GM19455 (cell line): Measurements from ENCODE around the gene TP53RK.
"Not testable (repeated sequence)": the region's sequence is repeated elsewhere in the genome, so short reads cannot be mapped to it uniquely, and the experiment has no call there.

Experiments used
- ATAC-seq: cut with Tn5 transposase; IDR thresholded peaks from one replicate; pipeline ENCODE4 v1.9.1; 2021; ENCODE audit not compliant: unreplicated experiment

The TP53RK gene

DNA sequence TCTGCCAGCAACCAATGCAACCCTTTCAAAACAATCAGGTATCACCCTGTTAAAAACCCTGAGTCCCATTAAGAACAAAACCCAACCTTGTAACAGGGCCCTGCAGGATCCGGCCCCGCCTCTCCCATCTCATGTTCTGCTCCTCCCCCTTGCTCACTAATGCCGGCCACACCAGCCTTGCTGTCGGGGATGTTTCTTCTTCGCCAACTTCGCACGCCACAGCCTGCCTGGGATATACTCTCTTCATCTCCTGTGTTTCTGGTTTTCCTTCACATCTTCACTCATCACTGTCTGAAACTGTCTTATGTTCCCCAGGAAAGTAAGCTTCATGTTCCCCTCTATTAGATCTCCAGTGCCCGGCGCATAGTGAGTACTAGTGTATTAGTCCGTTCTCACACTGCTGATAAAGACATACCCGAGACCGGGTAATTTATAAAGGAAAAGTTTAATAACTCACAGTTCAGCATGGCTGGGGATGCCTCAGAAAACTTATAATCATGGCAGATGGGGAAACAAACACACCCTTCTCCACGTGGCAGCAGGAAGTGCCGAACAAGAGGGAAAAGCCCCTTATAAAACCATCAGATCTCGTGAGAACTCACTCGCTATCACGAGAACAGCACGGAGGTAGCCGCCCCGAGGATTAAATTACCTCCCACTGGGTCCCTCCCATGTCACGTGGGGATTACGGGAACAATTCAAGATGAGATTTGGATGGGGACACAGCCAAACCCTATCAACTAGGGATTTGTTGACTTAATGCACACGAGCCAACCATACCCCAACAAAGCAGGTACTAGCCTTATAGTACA is 5.1 kb downstream of the TP53RK start:
- no peak for ATAC-seq

DNA sequence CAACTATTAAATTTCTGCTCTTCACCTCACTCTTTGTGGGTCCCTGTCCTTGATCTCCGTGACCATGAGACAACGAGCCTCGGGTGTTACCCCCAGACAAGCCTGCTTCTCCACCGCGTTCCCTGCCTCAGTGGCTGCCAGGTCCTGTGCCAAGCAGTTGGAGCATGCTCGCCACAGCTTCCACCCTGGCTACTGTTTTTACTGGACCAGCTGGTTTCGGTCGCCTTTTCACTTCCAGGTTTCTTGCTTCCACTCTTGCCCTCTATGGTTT is 5.6 kb downstream of the TP53RK start:
- ATAC-seq = no peak

DNA sequence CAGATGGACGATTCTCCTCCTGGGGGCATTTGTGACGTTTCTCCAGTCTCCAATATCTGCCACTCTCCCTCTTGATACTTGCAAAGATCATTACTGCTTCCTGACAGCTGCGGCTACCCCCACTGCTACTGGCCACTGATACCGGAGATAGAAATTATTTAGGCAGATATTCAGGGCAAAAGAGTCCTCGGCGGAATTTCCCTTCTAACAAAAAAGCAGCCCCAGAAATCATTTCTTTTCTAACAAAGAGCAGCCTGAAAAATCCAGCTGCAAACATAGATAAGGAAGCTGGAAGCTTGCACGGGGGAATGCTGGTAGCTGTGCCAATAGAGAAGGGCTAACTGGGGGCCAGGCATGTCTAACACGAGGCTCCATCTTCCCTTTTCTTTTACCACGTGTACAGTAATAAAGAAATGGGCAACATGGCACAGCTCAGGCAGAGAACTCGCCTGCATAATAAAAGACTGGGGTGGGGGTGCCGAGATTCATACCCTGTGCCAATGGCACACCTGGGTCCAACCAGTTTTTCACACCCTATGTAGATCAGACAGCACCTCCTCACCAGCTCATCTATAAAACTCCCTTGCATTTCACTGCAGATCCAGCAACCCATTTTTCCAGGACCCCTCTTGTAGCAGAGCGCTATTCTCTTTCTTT is 6.1 kb downstream of the TP53RK start:
- no peak for ATAC-seq

DNA sequence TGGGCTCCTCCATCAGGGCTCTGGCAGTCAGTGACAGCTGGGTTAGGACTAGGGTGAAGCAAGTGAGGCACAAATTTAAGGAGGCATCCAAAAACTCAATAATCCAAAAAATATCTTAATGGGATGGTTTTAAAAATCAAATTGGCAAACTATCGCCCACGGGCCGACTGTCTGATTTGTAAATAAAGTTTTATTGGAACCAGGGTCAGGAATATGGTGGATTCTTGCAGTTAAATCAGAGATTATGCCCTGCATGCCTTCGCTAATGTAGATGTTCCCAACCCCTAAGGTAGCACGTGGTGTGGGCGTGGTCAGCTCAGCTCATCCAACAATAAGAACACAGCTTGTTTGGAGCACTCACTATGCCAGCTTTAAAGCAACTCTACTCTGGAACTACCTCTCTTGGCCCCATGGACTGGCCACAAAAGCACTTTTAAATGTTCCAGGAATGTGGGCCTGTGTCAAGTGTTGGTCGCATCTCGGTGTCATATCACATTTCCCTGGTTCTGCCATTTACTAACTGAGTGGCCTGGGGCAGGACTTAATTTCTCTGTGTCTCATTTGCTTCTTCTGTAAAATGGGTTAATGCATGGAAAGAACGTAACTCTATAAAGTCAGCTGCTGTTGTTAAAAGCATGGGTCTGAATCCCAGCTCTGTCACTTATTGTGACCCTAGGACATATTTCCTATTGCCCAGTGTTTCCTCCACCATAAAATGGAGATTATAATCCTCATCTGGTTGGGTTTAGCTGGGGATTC is 7.0 kb downstream of the TP53RK start:
- ATAC-seq = no peak

DNA sequence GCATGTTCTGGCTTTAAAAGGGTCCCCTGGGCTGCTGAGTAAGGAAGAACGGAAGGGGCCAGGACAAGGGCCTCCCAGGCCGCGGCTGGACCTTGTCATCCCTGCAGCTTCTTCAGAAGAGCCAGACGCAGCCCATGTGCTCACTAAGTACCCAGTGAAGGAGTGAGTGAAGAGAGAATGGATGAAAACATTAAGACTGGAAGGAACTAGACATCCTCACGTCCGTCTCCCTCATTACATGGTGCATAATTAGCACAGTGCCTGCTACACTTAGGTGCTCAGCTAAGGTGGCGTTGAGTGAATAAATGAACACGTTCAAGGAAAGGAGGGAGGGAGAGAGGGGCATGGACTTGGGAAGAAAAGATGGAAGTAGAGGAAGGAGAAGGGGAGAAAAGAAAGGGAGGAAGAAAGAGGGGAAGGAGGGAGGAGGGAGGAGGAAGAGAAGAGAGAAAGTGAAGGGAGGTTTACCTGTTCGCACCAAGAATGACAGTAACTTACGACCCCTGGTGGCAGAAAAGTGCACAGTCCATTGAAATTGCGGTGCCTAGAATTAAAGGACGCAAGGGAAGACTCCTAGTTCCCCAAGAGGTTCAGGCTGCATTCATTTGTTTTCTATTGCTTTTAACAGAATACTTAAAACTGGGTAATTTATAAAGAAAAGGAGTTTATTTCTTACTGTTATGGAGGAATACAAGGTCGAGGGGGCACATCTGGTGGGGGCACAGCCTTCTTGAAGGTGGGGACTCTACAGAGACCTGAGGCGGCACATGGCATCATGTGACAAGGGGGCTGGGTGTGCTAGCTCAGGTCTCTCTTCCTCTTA is 8.0 kb downstream of the TP53RK start:
- ATAC-seq = no peak

DNA sequence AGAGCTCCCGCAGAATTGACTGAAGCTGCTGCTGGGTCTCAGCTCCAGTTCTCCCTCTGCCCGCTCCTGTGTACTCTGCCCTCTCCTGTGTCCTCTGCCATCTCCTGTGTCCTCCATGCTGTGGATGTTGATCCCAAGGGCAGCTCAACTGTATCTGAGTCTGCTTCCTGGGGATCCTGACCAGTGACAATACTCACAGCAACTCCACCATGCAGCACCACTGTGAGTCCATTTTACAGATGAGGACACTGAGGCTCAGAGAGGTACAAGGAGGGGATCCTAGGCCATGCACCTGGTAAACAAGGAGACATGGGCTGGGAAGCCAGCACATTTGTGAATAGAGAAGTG is 8.6 kb downstream of the TP53RK start:
- no peak for ATAC-seq

DNA sequence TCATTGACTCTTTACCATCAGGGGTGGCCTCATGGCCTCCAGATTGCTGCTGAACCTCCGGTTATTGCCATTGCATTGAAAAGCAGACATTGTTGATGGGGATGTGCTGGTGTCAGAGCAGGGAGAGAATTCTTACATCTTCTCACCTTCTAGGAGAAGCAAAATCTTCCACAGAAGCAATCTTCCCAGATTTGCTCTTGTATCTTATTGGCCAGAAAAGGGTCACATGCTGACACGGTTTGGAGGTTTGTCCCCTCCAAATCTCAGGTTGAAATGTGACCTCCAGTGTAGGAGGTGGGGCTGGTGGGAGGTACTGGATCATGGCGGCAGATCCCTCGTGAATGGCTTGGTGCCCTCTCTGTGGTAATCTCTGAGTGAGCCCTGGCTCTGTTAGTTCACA is 10.7 kb downstream of the TP53RK start:
- no peak for ATAC-seq

DNA sequence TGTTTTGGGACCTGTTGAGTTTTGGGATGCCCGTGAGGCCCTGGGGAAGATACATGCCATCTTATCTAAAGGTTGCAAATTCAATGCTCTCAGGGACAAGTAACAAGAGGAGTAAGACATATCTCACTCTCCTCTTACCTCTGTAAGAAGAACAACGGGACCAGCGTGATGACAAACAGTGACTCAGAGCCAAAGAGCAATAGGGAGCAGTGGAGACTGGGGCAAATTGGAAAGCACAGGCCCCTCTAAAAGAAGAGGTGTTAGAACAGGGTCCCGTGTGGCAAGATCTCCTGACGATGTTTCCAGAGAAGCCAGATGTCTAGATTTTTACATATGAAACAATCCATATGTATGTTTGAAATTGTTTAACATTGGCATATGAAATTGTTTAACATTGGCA is 11.6 kb downstream of the TP53RK start:
- no peak for ATAC-seq

DNA sequence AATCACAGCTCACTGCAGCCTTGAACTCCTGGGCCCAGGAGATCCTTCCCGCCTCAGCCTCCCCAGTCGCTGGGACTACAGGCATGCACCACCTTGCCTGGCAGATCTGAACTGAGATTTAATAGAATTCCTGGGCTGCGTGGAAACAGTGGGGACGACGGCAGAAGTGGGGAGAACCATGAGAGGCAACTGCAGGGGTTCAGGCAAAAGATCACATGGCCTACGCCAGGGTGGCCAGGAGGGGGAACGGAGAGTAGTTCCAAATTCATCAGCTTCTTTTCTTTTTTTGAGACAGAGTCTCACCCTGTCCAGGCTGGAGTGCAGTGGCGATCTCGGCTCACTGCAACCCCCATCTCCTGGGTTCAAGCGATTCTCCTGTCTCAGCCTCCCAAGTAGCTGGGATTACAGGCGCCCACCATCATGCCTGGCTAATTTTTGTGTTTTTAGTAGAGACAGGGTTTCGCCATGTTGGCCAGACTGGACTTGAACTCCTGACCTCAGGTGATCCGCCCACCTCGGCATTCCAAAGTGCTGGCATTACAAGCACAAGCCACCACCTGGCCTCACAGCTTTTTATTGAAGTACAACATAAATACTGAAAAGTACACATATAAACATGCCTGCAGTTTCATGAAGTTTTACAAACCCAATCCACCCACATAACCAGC is 12.5 kb downstream of the TP53RK start:
- not testable (repeated sequence) for ATAC-seq

DNA sequence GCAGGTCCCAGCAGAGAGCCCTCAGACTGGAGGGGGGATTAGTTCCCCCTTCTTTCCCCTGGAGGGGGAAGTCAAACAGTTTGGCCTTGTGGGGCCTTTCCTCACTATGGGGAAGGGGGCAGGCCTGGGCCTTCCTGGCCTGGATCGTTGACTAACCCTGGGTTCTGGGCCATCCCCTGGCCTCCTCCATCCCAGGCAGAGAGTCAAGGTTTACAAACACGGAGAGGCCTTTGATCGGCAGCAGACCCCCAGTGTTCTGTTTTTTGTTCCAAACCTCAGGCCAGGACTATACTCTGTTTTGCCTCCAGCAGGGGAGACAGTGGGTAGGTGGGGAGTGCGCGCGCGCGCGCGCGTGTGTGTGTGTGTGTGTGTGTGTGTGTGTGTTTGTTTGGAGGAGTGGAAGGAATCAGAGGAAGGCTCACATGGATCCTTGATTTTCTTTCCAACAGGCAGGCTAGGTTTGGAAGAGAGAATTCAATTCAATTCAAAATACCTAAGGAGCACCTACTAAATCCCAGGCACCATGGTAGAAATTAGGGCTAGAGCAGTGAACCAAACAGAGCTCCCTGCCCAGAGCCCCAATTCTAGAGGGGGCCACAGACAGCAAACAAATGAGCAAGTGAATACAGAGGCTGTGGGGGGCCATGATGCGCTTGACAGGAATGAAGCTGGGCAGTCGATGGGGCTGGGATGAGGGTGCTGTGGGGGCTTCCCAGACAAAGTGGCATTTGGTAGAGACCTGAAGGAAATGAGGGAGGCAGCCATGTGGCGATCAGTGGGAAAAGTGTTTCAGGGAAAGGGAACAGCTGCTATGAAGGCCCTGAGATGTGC is 14.8 kb downstream of the TP53RK start:
- ATAC-seq = no peak

DNA sequence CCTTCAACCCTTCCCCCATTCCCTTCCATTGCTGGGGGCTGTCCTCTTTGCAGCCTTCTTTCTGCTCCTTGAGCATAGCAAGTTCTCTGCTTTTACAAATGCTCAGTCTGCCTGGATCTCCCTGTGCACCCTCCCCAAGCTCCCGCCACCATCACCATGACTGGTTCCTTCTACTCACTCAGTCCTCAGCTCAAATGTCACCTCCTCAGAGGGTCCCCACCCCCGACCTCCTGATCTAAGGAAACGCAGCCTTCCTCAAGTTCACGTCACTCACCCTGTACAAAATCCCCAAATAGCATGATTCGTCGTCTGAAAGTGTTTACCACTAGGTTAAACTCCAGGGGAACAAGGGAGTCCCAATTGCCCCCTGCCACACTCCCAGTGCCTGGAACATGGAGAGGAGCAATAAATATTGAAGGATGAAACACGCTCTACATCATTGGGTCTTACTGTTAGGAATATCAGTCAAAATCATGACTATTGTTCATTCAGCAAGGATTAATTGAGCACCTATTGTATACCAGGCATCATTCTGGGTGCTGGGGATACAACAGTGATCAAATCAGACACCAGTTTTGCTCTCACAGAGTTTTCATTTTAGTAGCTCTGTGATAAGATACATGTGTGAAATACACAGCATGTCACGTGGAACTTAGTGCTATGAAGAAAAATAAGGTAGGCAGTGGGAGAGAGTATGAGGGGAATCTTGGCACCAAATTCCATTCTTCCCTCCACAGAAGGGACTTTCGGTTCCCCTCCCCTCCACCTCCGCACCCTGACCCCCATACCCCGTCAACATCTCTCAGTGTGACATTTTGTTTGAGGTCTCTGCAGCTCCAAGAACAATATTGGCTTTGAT is 15.6 kb downstream of the TP53RK start:
- ATAC-seq = no peak

DNA sequence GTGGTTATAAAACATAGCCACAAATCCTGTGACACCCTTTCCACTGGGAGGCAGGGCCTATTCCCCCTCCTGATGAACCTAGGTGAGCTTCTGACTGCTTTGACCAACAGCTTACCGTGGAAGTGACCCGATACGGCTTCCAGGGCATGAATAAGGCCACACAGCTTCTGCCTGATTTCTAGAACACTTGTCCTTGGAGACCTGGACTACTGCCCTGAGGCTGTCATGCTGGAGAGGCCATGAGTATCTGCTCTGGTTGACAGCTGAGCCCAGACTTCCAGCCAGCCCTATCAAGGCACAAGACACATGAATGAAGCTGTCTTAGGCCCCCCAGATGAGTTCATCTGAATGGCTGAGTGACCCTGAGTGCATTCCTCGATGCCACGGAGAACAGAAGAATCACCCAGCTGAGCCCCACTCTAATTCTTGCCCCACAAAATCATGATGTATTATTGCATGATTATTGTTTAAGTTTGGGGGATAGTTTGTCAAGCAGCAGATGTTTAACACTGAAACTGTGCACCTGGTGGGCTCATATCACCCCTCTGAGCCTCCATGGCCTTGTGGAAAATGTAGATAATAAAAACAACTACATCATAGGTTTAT is 16.6 kb downstream of the TP53RK start:
- no peak for ATAC-seq

DNA sequence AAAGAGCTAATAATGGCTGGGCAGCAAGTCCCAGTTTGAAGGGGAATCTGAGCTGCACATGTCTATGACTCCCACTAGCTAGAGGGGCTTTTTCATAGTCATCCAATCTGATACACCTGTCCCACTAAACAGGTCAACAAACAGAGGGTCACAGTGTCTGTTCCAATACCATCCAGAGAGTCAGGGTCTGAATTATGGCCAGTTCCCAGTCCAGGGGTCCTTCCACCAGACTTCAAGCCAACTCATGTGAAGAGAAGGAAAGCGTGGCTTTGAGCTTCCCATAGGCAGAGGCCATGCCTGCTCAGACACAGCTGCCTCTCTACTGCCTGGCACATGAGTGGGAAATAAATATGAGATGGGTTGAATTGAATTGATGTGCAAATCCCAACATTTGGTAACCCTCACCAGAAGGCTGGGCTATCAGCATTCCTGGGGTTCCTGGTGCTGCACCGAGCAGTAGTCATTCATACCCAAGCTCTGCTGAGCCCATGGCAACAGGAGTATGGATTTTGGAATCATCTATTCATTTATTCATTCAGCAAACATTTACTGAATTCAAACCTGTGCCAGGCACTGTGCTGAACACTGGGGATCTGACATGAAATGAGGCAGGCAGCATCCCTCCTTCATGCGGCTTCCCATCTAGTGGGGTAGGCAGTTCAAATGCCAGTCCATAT is 17.2 kb downstream of the TP53RK start:
- ATAC-seq = no peak

DNA sequence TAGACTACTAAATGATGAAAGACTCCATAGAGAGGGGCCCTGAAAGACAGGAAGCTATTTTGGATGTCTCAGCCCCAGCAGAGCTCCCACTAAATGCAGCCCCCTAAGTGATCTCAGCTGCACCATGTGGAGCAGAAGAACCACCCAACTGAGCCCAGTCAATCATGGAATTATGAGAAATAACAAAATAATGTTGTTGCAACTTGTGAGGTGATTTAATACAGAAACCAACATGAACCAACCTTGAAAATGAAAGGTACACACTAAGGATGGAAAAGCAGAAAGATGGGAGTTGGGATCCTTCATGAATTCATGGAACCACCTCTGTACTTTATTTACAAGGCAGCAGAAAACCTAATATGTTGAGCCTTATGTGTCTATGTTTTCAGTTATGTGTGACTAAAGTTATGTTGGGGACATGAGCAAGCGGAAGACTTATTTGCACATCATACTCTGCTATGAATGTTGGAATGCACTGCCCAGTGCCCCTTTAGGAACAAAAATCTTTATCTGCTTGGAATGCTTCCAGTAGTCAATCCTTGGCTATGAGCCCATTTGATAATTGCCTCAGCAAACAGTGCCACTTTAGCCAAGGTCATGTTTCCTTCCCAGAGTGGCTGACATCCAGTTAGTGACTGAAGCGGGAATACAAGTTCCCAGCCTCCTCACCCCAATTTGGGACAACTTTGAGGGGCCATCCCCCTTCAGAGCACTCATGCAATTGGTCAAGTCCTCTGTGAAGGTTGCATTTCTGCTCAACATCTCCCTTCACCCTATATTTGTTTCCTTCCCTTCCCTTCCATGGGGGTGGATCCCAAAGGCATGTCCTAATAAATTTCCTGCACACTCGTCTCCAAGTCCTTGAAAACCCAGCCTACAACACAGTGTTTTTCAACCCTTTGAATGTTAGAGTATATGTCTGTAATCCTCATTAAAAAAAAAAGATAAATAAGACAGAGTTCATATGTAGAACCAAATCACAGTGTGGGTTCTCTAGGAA is 18.4 kb downstream of the TP53RK start:
- no peak for ATAC-seq

DNA sequence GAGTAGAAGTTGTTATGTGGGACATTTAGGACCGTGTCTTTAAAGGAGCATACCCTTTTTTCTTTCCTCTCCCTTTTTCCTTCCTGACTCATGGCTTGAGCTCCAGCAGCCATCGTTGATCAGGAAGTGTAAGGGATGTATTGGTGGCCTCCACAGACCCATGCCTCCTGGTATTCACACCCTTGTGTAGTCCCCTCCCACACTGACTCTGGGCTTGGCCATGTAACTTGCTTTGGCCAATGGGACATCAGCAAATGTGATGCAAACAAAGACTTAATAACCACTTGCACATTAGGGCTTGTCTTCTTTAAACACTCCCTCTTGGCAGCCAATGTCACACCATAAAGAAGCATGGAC is 19.0 kb downstream of the TP53RK start:
- no peak for ATAC-seq

DNA sequence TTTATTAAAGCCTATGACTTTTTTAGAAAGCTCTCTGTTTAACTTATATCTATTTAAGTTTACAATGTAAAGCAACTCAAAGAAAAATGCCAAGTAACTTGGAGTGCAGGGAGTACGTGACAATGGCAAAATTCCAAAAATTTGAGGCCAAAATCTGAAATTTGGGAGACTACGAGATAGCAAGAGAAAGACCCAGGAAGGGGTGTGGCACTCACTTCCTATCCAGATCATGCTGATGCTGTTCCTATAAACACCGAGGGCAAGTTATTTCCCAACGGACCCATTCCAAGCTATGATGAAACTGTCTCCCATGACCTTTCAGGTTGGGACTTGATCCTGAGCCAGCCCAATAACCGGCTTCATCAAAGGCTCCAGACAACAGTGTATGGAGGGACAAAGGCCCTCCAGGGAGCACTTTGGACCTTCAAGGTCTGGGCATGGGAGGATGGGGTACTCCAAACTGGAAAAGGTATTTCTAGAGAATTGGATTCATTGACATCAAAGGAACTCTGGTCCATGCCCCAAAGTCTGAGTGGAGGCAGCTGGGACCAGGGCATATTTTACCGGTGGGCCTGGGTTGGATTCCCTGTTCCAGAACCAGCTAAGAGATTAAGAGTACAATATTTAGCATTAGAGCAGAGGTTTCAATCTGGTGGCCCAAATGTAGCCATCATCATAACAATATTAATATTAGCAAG is 22.3 kb downstream of the TP53RK start:
- no peak for ATAC-seq
